GM12878 (cell line): Measurements from ENCODE around the gene DENND6A. TPM values are rescaled to one million over a fixed set of nuclear protein-coding genes. Genes with fewer than 3 reads are reported as not detected.

Source experiments
- ATAC-seq: fragments of 200-7000 bp; cut with Tn5 transposase; 3 replicates; pipeline ENCODE4 v1.9.1; 2020; ENCODE audit warnings: mild to moderate bottlenecking, moderate library complexity
- BruUV-seq: library from RNA; stranded (reverse); fragments of 400-500 nt; replicated peaks from 2 replicates; lab custom pipeline; 2021; lab: Mats Ljungman, UMichigan
- CTCF ChIA-PET: fragments of 300-600 bp; sonication (Branson Sonifier 250); formaldehyde crosslinking; extraction: SDS; loops from one replicate; lab custom pipeline; 2021; ENCODE audit warnings: inconsistent platforms; lab: Yijun Ruan, JAX
- POLR2A ChIA-PET: fragments of 350-600 bp; formaldehyde crosslinking; extraction: SDS; loops from one replicate; lab custom pipeline; 2021; ENCODE audit warnings: inconsistent platforms; lab: Charles Lee
- RAD21 ChIA-PET: fragments of 300-600 bp; sonication (Branson Sonifier 250); formaldehyde crosslinking; loops from one replicate; lab custom pipeline; 2023; ENCODE audit warnings: antibody characterized with exemption; ENCODE audit not compliant: unreplicated experiment; lab: Charles Lee
- SMC1A ChIA-PET: fragments of 300-600 bp; sonication (Branson Sonifier 250); formaldehyde crosslinking; loops from one replicate; lab custom pipeline; 2023; ENCODE audit not compliant: unreplicated experiment, uncharacterized antibody; lab: Charles Lee
- DNase-seq: peaks from one replicate; pipeline ENCODE4 v3.0.0-alpha.2; 2011; ENCODE audit warnings: low read depth, low spot score
- FAIRE-seq: peaks from 3 replicates; lab custom pipeline; 2011; peaks lifted over from hg19 to GRCh38; lab: Jason Lieb, UNC
- H2AFZ ChIP-seq: 2 replicates; pipeline ENCODE4 v1.6.0; 2011; ENCODE audit warnings: low read depth, low read length, control low read depth; ENCODE audit not compliant: control insufficient read depth
- H3K27ac ChIP-seq: 2 replicates; pipeline ENCODE4 v1.5.1; 2011; ENCODE audit warnings: control low read depth; ENCODE audit not compliant: control insufficient read depth, insufficient read depth
- H3K27me3 ChIP-seq, 2 experiments: replicated peaks in 1 of 2; 2 replicates each; pipeline versions ENCODE4 v1.6.0 to v1.6.1; 2011; ENCODE audit warnings: low read length in 1 of 2; ENCODE audit not compliant: control insufficient read depth in 2 of 2, insufficient read depth in 2 of 2
- H3K36me3 ChIP-seq, 2 experiments: 2 replicates each; pipeline ENCODE4 v1.5.1; 2011; ENCODE audit warnings: low read length in 1 of 2; ENCODE audit not compliant: control insufficient read depth in 2 of 2, insufficient read depth in 2 of 2
- H3K4me1 ChIP-seq: 2 replicates; pipeline ENCODE4 v1.6.1; 2011; ENCODE audit warnings: mild to moderate bottlenecking, low read length, moderate library complexity, mixed read lengths; ENCODE audit not compliant: control insufficient read depth, insufficient read depth
- H3K4me2 ChIP-seq: 2 replicates; pipeline ENCODE4 v1.6.0; 2011; ENCODE audit warnings: control low read depth; ENCODE audit not compliant: control insufficient read depth, insufficient read depth
- H3K4me3 ChIP-seq: fragments of 200-600 bp; sonication (generic); 2 replicates; pipeline ENCODE4 v1.5.1; 2016
- H3K79me2 ChIP-seq: 2 replicates; pipeline ENCODE4 v1.6.0; 2011; ENCODE audit warnings: low read length; ENCODE audit not compliant: control insufficient read depth, insufficient read depth
- H3K9ac ChIP-seq: 2 replicates; pipeline ENCODE4 v1.8.0; 2011; ENCODE audit warnings: low read length, control low read depth, mixed read lengths; ENCODE audit not compliant: control insufficient read depth, insufficient read depth
- H3K9me3 ChIP-seq: replicated peaks from 3 replicates; pipeline ENCODE4 v1.5.1; 2011; ENCODE audit warnings: mild to moderate bottlenecking, low read length; ENCODE audit not compliant: control insufficient read depth, insufficient read depth
- H4K20me1 ChIP-seq: 2 replicates; pipeline ENCODE4 v1.6.0; 2011; ENCODE audit not compliant: control insufficient read depth, insufficient read depth
- BRCA1 ChIP-seq: IDR thresholded peaks from 2 replicates; pipeline ENCODE4 v1.6.1; 2011; ENCODE audit warnings: low read depth, low read length, improper control_type of control experiment
- EGR1 ChIP-seq, 2 experiments: IDR thresholded peaks; 1 replicate in 1 of 2; 2 replicates in 1 of 2; pipeline ENCODE4 v1.6.1; 2011 to 2012; ENCODE audit warnings: low read depth in 2 of 2, low read length in 2 of 2, borderline replicate concordance in 1 of 2, mild to moderate bottlenecking in 1 of 2, moderate library complexity in 1 of 2
- FOXK2 ChIP-seq: fragments of 450-650 bp; IDR thresholded peaks from 2 replicates; pipeline ENCODE4 v1.6.1; 2017; ENCODE audit warnings: mild to moderate bottlenecking, moderate library complexity
- HDAC2 ChIP-seq: fragments of 200-600 bp; sonication (generic); IDR thresholded peaks from 2 replicates; pipeline ENCODE4 v1.6.1; 2017
- HDGF ChIP-seq: fragments of 450-650 bp; IDR thresholded peaks from 2 replicates; pipeline ENCODE4 v1.6.1; 2016; ENCODE audit warnings: antibody characterized with exemption
- NBN ChIP-seq: fragments of 450-650 bp; IDR thresholded peaks from 2 replicates; pipeline ENCODE4 v1.6.1; 2016
- NFYA ChIP-seq: IDR thresholded peaks from 2 replicates; pipeline ENCODE4 v1.6.1; 2011; ENCODE audit warnings: low read depth, mild to moderate bottlenecking, low read length, improper control_type of control experiment, borderline replicate concordance
- PBX3 ChIP-seq: IDR thresholded peaks from 2 replicates; pipeline ENCODE4 v1.6.1; 2011; ENCODE audit warnings: mild to moderate bottlenecking, low read depth, low read length, moderate library complexity; ENCODE audit not compliant: insufficient replicate concordance
- PML ChIP-seq: IDR thresholded peaks from 2 replicates; pipeline ENCODE4 v1.6.1; 2012; ENCODE audit warnings: low read length, inconsistent platforms
- SMC3 ChIP-seq: IDR thresholded peaks from 2 replicates; pipeline ENCODE4 v1.6.1; 2011; ENCODE audit warnings: low read length, improper control_type of control experiment, borderline replicate concordance
- USF1 ChIP-seq: IDR thresholded peaks from 2 replicates; pipeline ENCODE4 v1.6.1; 2011; ENCODE audit warnings: borderline replicate concordance, low read depth, mild to moderate bottlenecking, moderate library complexity, mixed read lengths, low read length; ENCODE audit not compliant: insufficient read depth; ENCODE audit errors: extremely low read length
- WRNIP1 ChIP-seq: IDR thresholded peaks from 2 replicates; pipeline ENCODE4 v1.6.1; 2011; ENCODE audit warnings: low read depth, low read length, improper control_type of control experiment, borderline replicate concordance
- WGBS: methylation state at CpG from one replicate; pipeline ENCODE4 v1.1.6; 2016; ENCODE audit warnings: low lambda C conversion rate; ENCODE audit not compliant: insufficient replicate concordance, insufficient coverage; ENCODE audit errors: missing lambda C conversion rate; 5-methylcytosine and 5-hydroxymethylcytosine counted together
- in situ Hi-C: fragments of 300-500 bp; cut with MboI; formaldehyde crosslinking; loops from 9 replicates; pipeline ENCODE4 v1.14.3; 2018; ENCODE audit warnings: mixed read lengths
- intact Hi-C: fragments of 100-400 bp; cut with micrococcal nuclease; formaldehyde crosslinking; loops from one replicate; pipeline ENCODE4 v1.14.2; 2022; ENCODE audit not compliant: unreplicated experiment
- polyA plus RNA-seq, 11 experiments: library from polyadenylated mRNA; depleted of rRNA in 4 of 11; unstranded in 6 of 11; stranded (reverse) in 5 of 11; fragments of >200 nt; fragmentation: Nextera tagmentation in 4 of 11; fragmentation: Illumina TruSeq in 1 of 11; extraction: Ambion mirVana in 4 of 11; extraction: Trizol in 1 of 11; gene quantifications; 1 replicate in 1 of 11; 2 replicates in 10 of 11; pipeline versions ENCODE4 v1.2.1 to v1.2.3, GENCODE V29; 2011 to 2016; ENCODE audit warnings: inconsistent platforms in 2 of 11, missing spikeins in 2 of 11, low read depth in 1 of 11
- total RNA-seq, 4 experiments: library from RNA; depleted of rRNA in 3 of 4; stranded (reverse); fragments of >200 nt in 3 of 4; fragmentation: Illumina TruSeq in 1 of 4; extraction: Trizol in 1 of 4; gene quantifications; 2 replicates each; pipeline versions ENCODE4 v1.2.1 to v1.2.3, GENCODE V29; 2013 to 2021
- TF ChIP-seq, protein P1 (sequence below): fragments of 450-650 bp; formaldehyde crosslinking; IDR thresholded peaks from 2 replicates; pipeline ENCODE4 v1.4.0; 2022; ENCODE audit warnings: mild to moderate bottlenecking, moderate library complexity

The DENND6A gene
- total and polyA plus RNA-seq, 10 of the 15 experiments (the other 5 are each of a cell fraction or from before 2014, with no cell fraction given), result 1.8 to 15.3 (median 10.3) TPM

DNA sequence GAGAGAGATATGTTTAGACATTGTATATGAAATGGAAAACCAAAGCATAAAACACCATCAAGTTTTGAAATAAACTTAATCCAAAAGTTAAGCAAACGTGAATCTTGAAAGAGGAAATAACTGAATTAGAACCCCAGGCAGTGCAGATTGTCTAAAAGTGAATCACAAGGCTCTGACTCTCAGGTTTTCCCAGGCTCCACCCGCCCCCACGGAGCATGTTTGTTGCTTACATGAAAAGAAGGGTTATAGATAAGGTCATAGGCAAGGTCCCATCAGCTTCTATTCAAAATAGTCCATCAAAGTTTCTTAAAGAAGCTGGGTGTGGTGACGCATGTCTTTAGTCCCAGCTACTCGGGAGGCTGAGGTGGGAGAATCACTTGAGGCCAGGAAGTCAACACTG, 34.2 kb upstream of the DENND6A start:
- no peaks in the 10 kb centered on the region for H3K36me3 ChIP-seq
- SMC1A ChIA-PET, result interaction anchor here (1.0 kb wide), 1 partner anchor 14 kb away, joined by 3 read pairs; no protein-coding TSS in a partner anchor
- ATAC-seq (no peak), DNase-seq (no peak), FAIRE-seq (no peak)
- CTCF ChIA-PET, result interaction anchor here (1.1 kb wide), 1 partner anchor 126 kb away, joined by 3 read pairs; no protein-coding TSS in a partner anchor
- H3K9me3 ChIP-seq, result no peaks in the 10 kb centered on the region
- no TSS peak for BruUV-seq
- 38% methylated on average over 5 of the region's 5 CpGs for WGBS
- H4K20me1 ChIP-seq, result no peaks in the 10 kb centered on the region
- no peak overlapping the region for H3K4me2 ChIP-seq
- H3K27ac ChIP-seq, result no peak overlapping the region
- in situ Hi-C loops, result no loop called here
- H3K27me3 ChIP-seq, result no peaks in the 10 kb centered on the region
- H3K79me2 ChIP-seq, result no peaks in the 10 kb centered on the region
- RAD21 ChIA-PET, result interaction anchor here (0.6 to 0.8 kb wide), 2 partner anchors 17 to 25 kb away, joined by 3 read pairs; no protein-coding TSS in a partner anchor
- no peak overlapping the region for H3K9ac ChIP-seq
- H3K4me1 ChIP-seq, result no peaks in the 10 kb centered on the region
- H2AFZ ChIP-seq, result no peak overlapping the region
- TF ChIP-seq NFYA, result no peak
- no peak for TF ChIP-seq FOXK2
- TF ChIP-seq PBX3, result no peak
- intact Hi-C loops, result no loop called here
- no peak overlapping the region for H3K4me3 ChIP-seq
- POLR2A ChIA-PET, result no interaction called here

GRCh38 chr3:57726397-57726796, 33.5 kb upstream of the DENND6A start:
- ChIA-PET RAD21 (interaction anchor here (0.6 to 0.8 kb wide), 2 partner anchors 18 to 25 kb away, joined by 3 read pairs; no protein-coding TSS in a partner anchor), SMC1A (no interaction called here), CTCF (interaction anchor here (0.6 to 1.1 kb wide), 2 partner anchors 15 to 127 kb away, joined by 3 read pairs; no protein-coding TSS in a partner anchor), POLR2A (no interaction called here)
- Histone ChIP-seq H3K9ac (no peak overlapping the region), H3K27me3 (no peaks in the 10 kb centered on the region), H3K27ac (no peak overlapping the region), H3K9me3 (no peaks in the 10 kb centered on the region), H3K36me3 (no peaks in the 10 kb centered on the region), H4K20me1 (no peaks in the 10 kb centered on the region), H3K79me2 (no peaks in the 10 kb centered on the region), H3K4me3 (no peak overlapping the region), H3K4me2 (no peak overlapping the region), H2AFZ (no peak overlapping the region), H3K4me1 (no peaks in the 10 kb centered on the region)
- ATAC-seq (no peak), FAIRE-seq (no peak), DNase-seq (no peak)
- intact Hi-C loops (no loop called here), in situ Hi-C loops (no loop called here)
- BruUV-seq, result no TSS peak
- TF ChIP-seq HDAC2, result no peak
- TF ChIP-seq HDGF, result no peak
- no peak for TF ChIP-seq SMC3
- no peak for TF ChIP-seq PML
- TF ChIP-seq BRCA1, result no peak
- TF ChIP-seq WRNIP1, result no peak
- TF ChIP-seq, protein P1, sequence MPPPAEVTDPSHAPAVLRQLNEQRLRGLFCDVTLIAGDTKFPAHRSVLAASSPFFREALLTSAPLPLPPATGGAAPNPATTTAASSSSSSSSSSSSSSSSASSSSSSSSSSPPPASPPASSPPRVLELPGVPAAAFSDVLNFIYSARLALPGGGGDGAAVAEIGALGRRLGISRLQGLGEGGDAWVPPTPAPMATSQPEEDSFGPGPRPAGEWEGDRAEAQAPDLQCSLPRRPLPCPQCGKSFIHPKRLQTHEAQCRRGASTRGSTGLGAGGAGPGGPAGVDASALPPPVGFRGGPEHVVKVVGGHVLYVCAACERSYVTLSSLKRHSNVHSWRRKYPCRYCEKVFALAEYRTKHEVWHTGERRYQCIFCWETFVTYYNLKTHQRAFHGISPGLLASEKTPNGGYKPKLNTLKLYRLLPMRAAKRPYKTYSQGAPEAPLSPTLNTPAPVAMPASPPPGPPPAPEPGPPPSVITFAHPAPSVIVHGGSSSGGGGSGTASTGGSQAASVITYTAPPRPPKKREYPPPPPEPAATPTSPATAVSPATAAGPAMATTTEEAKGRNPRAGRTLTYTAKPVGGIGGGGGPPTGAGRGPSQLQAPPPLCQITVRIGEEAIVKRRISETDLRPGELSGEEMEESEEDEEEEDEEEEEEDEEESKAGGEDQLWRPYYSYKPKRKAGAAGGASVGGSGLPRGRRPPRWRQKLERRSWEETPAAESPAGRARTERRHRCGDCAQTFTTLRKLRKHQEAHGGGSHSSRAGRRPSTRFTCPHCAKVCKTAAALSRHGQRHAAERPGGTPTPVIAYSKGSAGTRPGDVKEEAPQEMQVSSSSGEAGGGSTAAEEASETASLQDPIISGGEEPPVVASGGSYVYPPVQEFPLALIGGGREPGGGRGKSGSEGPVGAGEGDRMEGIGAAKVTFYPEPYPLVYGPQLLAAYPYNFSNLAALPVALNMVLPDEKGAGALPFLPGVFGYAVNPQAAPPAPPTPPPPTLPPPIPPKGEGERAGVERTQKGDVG, result no peak
- no peak for TF ChIP-seq EGR1 (IDR thresholded peaks at IDR 0.05; ENCODE audit: borderline replicate concordance in 1 of 2, low read depth in 2 of 2, low read length in 2 of 2)
- no peak for TF ChIP-seq USF1
- TF ChIP-seq NBN, result no peak
